PC-3 (cell line): ENCODE results near the gene PPARGC1A.

Source experiments
- EZH2 ChIP-seq: fragments of 300-600 bp; sonication (generic); IDR thresholded peaks from one replicate; pipeline ENCODE4 v1.6.1; 2017; ENCODE audit warnings: antibody characterized with exemption, mild to moderate bottlenecking, low read length; ENCODE audit not compliant: unreplicated experiment
- TF ChIP-seq, protein P1 (sequence below): fragments of 300-600 bp; sonication (generic); conservative IDR thresholded peaks from 2 replicates; pipeline ENCODE4 v1.5.1; 2017; ENCODE audit warnings: antibody characterized with exemption, low read depth, mild to moderate bottlenecking, low read length

DNA sequence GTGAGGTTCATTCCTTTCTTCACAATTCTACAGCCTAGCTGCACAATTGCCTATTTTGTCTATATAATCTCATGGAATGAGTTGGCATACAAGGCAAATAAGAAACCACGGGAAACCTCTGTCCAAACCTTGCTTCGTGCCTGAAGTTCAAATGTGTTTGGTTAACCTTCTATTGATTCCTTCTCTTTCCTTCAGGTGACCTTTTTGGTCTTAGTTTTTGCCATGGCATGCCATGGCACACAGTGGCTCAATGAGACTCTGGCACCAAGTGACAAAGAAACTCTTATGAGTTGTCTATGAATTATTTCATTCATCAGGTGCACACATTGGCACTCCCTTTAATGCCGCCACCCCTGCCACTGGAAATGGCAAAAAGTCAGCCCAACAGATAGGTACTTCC lies 101.8 kb downstream of the PPARGC1A start:
- TF ChIP-seq, protein P1, sequence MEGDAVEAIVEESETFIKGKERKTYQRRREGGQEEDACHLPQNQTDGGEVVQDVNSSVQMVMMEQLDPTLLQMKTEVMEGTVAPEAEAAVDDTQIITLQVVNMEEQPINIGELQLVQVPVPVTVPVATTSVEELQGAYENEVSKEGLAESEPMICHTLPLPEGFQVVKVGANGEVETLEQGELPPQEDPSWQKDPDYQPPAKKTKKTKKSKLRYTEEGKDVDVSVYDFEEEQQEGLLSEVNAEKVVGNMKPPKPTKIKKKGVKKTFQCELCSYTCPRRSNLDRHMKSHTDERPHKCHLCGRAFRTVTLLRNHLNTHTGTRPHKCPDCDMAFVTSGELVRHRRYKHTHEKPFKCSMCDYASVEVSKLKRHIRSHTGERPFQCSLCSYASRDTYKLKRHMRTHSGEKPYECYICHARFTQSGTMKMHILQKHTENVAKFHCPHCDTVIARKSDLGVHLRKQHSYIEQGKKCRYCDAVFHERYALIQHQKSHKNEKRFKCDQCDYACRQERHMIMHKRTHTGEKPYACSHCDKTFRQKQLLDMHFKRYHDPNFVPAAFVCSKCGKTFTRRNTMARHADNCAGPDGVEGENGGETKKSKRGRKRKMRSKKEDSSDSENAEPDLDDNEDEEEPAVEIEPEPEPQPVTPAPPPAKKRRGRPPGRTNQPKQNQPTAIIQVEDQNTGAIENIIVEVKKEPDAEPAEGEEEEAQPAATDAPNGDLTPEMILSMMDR = no peak
- no peak for TF ChIP-seq EZH2
